T1000 (cell line): ENCODE measurements around the gene TESK1.
"Not testable (repeated sequence)": the region's sequence is repeated elsewhere in the genome, so short reads cannot be mapped to it uniquely, and the experiment has no call there.

Experiments used
- DNase-seq: peaks from one replicate; lab custom pipeline; 2025; ENCODE audit warnings: mixed read lengths; lab: John Stamatoyannopoulos, UW

The TESK1 gene

GRCh38 chr9:35615981-35616680 is 11.1 kb downstream of the TESK1 start:
- DNase-seq = no peak

DNA sequence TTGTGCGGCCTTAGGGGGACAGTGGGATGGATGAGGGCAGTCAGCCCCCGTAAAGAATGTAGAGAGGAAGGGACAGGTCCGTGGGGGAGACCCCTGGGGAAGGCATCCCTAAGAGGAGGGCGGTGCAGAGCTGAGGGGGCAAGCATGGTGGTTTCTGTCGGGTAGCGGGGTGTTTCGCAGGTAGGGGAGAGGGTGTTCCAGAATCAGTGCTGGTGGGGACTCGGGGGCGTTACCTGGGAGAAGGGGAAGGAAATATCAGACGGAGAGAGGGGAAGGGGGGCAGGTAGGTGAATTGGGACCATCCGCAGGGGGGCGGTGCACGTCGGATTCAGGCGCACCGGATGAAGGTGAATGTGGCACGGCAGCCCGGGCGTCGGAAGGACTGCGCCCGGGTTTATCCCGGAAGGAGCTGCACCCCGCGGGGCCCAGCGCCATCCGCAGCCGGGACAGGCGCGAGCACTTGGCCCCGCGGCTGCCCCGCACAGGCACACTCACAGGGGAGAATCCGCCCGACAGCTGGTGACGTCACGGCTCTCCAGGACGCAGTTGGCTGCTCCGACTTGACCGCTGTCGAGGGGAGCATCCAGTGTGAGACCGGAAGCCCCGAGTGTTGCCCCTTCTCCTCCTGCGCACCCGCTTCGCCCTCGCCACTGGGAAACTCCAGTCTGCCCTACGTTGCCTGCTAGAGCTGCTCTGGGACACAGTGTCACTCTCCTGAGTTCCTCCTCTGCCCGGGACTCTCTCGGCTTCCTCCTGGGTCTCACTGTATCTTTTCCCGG is 11.8 kb downstream of the TESK1 start:
- no peak for DNase-seq

- DNase-seq = no peak
Measured at GRCh38 chr9:35617548-35617947, 12.5 kb downstream of the TESK1 start.

DNA sequence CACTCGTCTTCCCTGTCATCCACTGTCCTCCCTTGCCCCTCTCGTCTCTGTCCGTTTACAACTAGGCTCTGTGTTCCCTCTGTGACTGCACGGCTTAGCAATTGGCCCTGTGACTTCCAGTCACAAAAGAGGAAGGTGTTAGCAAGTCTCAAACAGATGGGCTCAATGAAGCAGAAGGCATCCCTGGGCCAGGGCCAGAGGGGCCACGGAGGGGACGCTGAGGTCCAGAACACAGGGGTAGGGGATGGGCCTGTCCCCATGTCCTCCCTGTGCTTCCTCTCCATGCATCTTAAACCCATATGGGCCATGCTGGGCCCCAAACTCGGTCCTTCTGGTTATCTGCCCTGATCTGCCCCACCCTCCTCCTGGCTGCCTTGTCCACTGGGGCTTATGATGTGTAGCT is 13.3 kb downstream of the TESK1 start, which contains the start of gene CD72:
Gene CD72, minus strand, starts transcription at position 89 of the 403 bp plus-strand sequence. CDS start 110 bp downstream, outside the sequence.
- no peak for DNase-seq

- DNase-seq = no peak
Measured at GRCh38 chr9:35618854-35619799, 14.1 kb downstream of the TESK1 start.

GRCh38 chr9:35619800-35620158 is 14.7 kb downstream of the TESK1 start:
- no peak for DNase-seq

GRCh38 chr9:35627575-35627974 is 22.5 kb downstream of the TESK1 start:
- no peak for DNase-seq

GRCh38 chr9:35628389-35628991 is 23.4 kb downstream of the TESK1 start:
- DNase-seq = no peak

DNA sequence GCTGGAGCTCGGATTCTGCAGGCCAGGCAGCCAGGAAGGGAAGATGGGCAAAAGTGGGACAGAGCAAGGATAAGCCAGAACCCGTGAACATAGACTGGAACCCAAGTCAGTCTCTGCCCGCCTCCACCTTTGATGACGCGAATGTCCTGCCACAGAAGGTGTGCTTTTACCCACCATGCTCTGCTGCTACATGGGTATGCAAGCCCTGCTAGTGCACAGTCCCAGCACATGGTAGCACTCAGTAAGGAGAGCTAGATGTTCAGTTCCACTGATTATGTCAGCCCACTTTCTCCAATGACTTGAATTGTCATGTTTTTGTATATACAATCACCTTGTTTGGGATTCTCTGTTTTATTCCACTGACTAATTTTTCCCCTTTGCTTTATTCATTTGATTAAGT is 24.5 kb downstream of the TESK1 start:
- no peak for DNase-seq

DNA sequence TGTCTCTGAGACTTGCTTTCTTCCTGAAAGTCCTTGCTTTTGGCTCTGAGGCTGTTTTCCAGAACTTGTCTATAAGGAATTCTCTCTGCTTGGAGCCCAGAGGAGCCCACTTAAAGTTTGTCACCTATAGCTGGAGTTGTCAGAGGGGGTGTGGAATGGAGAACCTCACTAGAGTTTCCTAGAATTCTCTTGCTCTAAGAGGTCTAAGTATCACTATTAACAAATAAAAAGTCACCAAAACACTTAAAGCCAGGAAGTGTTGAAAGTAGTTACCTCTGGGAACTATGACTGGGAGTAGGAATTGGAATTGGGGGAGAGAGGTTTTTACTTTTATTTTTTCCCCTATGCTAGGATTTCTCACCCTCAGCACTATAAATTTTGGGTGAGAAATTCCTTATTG is 30.7 kb downstream of the TESK1 start:
- no peak for DNase-seq

GRCh38 chr9:35636135-35636876 is 31.2 kb downstream of the TESK1 start:
- DNase-seq = no peak

DNA sequence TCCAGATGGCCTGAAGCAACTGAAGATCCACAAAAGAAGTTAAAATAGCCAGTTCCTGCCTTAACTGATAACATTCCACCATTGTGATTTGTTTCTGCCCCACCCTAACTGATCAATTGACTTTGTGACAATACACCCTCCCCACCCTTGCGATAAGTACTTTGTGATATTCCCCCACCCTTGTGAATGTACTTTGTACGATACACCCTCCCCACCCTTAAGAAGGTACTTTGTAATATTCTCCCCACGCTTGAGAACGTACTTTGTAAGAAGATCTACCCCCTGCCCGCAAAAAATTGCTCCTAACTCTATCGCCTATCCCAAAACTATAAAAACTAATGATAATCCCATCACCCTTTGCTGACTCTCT is 31.8 kb downstream of the TESK1 start:
- not testable (repeated sequence) for DNase-seq

- not testable (repeated sequence) for DNase-seq
Measured at GRCh38 chr9:35637427-35637955, 32.4 kb downstream of the TESK1 start.

GRCh38 chr9:35638751-35639150 is 33.7 kb downstream of the TESK1 start:
- DNase-seq = not testable (repeated sequence)

DNA sequence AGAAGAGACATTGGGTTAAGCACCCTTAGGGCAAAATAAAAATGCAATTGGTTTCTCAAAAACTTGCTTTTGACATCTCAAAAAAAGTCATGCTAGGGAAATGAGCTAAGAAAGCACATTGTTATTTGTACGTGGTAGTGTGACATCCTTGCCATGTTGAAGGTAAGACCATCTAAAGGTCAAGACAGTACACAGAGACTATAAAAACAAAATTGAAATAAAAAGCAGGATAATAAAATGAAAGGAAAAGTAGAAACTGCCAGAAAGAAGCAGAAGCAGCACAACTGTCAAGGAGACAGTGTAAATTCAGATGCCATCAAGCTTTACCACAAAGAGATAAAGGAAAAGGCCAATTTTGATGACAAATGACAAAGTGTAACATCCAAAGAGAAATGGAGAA is 34.2 kb downstream of the TESK1 start:
- DNase-seq = not testable (repeated sequence)

DNA sequence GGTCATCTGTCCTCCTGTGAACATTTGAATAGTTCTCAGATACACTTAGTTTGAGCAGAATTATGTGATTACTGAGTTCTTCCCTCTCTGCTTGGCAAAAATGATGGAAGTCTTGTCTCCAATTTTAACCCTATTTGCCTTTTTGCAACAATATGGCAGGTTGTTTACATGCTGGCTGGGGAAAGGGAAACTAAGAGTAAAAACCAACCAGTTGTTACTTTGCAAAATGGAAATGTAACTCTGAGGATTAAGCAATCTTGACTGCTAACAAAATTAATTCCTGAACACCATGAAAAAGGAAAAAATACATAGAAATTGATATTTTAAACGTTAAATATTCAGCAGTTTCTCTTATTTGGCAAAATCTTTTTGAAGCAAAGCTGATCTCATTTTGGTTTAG is 34.6 kb downstream of the TESK1 start:
- no peak for DNase-seq

GRCh38 chr9:35640431-35640830 is 35.4 kb downstream of the TESK1 start:
- DNase-seq = not testable (repeated sequence)

DNA sequence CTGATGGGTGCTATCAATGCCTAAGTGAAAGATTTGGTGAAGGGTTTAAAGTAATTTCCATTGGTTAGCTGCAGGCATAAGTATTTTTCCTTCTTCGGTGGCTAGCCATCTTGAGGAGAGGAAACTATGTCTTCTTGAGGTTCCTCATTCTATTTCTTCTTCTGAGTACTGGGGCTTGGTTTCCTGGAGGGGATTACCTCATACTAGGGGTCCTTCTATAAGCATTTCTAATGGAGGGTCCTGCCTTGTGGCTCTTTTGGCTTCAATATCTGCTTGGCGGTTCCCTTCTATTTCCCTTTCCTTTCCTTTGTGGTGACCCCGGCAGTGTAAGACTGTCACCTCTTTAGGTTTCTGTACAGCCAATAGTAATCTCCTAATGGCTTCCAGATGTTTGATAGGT is 36.4 kb downstream of the TESK1 start:
- DNase-seq = not testable (repeated sequence)

GRCh38 chr9:35643046-35643445 is 38.0 kb downstream of the TESK1 start:
- no peak for DNase-seq

- DNase-seq = not testable (repeated sequence)
Measured at GRCh38 chr9:35645736-35646135, 40.7 kb downstream of the TESK1 start.

DNA sequence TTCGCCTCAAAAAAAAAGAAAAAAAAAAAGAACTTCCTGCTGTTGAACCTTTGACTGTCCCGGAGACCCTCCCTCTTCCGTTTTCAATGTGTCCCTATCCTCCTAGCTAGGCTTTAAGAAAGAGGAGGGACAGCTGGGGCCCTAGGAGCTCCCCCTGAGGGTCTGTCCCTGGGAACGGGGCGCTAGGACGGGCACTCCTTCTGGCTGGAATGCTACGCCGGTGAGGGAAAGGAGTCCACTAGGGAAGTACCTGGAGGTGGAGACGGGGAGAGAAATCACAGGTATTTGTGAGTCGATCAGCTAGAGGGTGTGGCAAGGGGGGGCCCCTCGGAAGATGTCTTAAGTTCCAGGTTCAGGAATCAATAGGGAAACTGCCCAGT is 41.1 kb downstream of the TESK1 start:
- DNase-seq = no peak
